GM19351 (cell line): ENCODE data around the gene TGFB3.

Experiments used
- ATAC-seq: cut with Tn5 transposase; IDR thresholded peaks from one replicate; pipeline ENCODE4 v1.9.1; 2021; ENCODE audit warnings: mild to moderate bottlenecking, moderate library complexity; ENCODE audit not compliant: unreplicated experiment

TGFB3 gene

GRCh38 chr14:75910048-75910447, 71.7 kb downstream of the TGFB3 start:
- no peak for ATAC-seq

- ATAC-seq = no peak
Measured at GRCh38 chr14:75909630-75910029, 72.2 kb downstream of the TGFB3 start.
